Measurements from ENCODE around the gene SOX9. TPM values are rescaled to one million over a fixed set of nuclear protein-coding genes. Genes with fewer than 3 reads are reported as not detected.

The SOX9 gene
- total RNA-seq, 1 donor from 2014 or later: 5.4 TPM

DNA sequence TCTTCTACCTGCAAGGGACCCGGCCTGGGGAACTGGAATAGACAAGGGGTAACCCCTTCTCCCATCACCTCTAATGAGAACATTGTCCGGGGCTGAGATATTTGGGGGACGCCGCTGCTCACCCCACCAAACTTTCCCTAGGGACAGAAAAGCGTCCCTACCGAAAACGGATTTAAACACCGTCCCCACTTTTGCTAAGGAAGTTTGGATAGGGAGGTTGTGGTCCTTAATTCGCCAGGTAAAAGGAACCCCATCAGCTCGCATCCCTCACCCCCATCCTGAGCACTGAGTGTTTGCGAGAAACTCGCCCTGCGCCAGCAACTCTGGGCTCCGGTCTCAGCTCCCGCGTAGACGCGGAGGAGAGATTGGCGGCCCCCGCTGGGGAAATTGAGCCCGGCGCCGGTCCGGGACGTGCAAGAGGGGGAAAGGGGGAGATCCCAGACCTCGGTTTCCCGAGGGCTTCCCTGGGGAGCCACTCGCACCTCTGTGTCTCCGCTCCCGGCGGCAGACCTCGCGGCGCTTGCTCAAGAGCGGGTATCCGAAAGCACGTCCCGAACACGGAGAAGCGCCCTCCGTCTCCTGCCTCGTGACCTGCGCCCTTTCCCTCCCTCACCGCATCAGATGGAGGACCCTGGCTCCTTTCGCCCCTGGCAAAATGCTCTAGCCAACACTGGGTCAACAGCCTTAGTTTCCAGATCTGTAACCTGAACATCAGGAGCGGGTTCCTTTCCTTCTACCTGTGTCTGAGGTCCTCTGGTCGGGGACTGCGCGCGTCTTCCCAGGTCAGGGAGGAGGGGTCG is 3.1 kb upstream of the SOX9 start:
- TF ChIP-seq, protein P1, sequence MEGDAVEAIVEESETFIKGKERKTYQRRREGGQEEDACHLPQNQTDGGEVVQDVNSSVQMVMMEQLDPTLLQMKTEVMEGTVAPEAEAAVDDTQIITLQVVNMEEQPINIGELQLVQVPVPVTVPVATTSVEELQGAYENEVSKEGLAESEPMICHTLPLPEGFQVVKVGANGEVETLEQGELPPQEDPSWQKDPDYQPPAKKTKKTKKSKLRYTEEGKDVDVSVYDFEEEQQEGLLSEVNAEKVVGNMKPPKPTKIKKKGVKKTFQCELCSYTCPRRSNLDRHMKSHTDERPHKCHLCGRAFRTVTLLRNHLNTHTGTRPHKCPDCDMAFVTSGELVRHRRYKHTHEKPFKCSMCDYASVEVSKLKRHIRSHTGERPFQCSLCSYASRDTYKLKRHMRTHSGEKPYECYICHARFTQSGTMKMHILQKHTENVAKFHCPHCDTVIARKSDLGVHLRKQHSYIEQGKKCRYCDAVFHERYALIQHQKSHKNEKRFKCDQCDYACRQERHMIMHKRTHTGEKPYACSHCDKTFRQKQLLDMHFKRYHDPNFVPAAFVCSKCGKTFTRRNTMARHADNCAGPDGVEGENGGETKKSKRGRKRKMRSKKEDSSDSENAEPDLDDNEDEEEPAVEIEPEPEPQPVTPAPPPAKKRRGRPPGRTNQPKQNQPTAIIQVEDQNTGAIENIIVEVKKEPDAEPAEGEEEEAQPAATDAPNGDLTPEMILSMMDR (IDR thresholded peaks at IDR 0.05): no peak
- DNase-seq (no peak), ATAC-seq (no peak)
- no peaks in the 10 kb centered on the region for H3K9me3 ChIP-seq
- H3K4me1 ChIP-seq: peaks cover 21% of the 10 kb centered on the region
- intact Hi-C loops (cut with DNase I): no loop called here
- no peaks in the 10 kb centered on the region for H3K36me3 ChIP-seq
- no peak overlapping the region for H3K27ac ChIP-seq
- H3K4me3 ChIP-seq: peak overlapping the region; percentile 41
- peaks cover 84% of the 10 kb centered on the region for H3K27me3 ChIP-seq

GRCh38 chr17:72118335-72119076 is 2.3 kb upstream of the SOX9 start:
- TF ChIP-seq, protein P1 (IDR thresholded peaks at IDR 0.05): peak; percentile 77
- intact Hi-C loops (cut with DNase I): no loop called here
- Histone ChIP-seq H3K9me3 (no peaks in the 10 kb centered on the region), H3K36me3 (no peaks in the 10 kb centered on the region), H3K27me3 (peaks cover 85% of the 10 kb centered on the region), H3K4me1 (peaks cover 26% of the 10 kb centered on the region), H3K4me3 (peak overlapping the region; percentile 41), H3K27ac (no peak overlapping the region)
- peak; percentile 37 for ATAC-seq
- DNase-seq: no peak

DNA sequence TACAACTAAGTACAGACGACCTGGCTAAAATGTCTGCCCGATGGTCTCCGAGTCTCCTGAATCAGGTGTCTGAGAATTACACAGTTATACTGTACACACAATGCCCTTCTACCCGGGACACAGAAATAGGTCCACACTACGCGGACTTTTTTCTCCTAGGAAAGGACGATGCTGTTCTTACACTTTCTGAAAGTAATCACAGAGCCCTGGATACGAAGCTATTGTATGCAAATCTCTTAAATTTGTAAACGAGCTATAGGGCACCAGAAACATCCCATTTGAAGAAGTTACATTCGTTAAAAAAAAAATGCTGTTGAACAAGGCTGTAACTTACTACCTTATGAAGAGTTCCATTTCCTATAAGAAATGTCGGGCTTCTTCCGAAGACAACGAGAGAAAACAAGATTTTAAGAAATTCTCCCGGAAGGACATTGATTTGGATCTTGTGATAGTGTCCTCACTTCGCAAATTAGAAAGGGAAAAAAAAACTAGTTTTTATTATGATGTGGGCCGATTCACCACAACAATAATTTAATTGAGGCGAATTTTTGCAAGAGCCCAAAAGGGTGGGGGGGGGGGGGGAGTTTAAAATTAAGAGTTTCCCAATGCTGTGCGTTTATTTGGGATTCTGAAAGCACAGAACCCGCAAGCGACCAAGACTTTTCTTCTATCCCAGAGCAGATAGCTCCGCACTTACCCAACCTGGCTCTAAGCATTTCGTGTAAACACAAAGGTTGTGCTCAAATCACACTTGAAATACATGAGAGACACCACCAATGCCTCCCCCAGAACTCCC is 1.5 kb upstream of the SOX9 start:
- DNase-seq (no peak), ATAC-seq (no peak)
- Histone ChIP-seq H3K4me3 (peak overlapping the region; percentile 57), H3K4me1 (peaks cover 26% of the 10 kb centered on the region), H3K27me3 (peaks cover 83% of the 10 kb centered on the region), H3K9me3 (no peaks in the 10 kb centered on the region), H3K36me3 (no peaks in the 10 kb centered on the region), H3K27ac (no peak overlapping the region)
- intact Hi-C loops (cut with DNase I): no loop called here
- TF ChIP-seq, protein P1 (IDR thresholded peaks at IDR 0.05): no peak

DNA sequence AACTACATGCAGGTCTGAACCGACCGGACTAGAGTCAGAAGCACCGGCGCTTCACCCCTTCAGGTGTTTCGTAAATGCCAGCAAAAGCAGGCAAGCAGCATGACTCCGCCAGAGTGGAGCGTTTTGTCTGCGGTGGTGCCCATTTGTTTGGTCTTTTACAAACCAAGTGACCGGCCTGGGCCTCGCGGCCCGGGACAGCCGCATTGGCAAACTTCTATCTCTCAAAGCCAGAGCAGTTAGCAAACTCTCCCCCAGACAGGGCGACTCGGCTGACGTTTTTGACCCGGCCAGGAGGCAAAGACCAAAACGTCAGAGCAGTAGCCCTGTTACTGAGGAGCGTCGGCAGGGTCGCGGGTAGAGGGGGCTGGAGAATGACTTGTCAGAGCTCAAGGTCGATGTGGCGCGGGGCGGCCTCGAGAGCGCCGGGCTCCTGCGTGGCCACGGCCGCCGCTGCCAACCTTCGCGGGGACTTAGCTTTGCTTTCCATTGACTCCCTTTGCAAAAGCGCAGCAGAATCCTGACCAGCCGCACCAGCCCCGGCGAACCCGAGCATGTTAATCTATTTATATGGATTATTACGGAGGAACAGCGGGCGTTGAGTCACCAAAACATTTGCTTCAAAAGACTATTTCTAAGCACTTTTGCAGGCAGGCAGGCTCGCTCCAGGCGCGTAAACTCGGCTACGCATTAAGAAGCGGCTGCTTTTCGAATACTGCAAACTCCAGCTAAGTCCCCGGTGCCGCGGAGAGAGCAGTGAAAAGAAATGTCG is 763 bp upstream of the SOX9 start:
- Histone ChIP-seq H3K36me3 (no peaks in the 10 kb centered on the region), H3K27ac (no peak overlapping the region), H3K4me1 (peaks cover 26% of the 10 kb centered on the region), H3K4me3 (peak overlapping the region; percentile 57), H3K9me3 (no peaks in the 10 kb centered on the region), H3K27me3 (peaks cover 83% of the 10 kb centered on the region)
- ATAC-seq: no peak
- peak; percentile 72 for DNase-seq
- intact Hi-C loops (cut with DNase I): no loop called here
- TF ChIP-seq, protein P1 (IDR thresholded peaks at IDR 0.05): no peak

Measured in upper lobe of right lung (tissue), 1 donor.